Fibroblast of lung (primary cell): ENCODE measurements around the gene ARL4A. TPM values are rescaled to one million over a fixed set of nuclear protein-coding genes. Genes with fewer than 3 reads are reported as not detected.
A peak's percentile ranks its signal among the peaks of the same experiment; 100 is the strongest.

Source experiments
- DNase-seq, 2 donors: peaks; one replicate each; pipeline versions ENCODE4 v3.0.0 to v3.0.0-alpha.2; 2010; ENCODE audit warnings: low read depth in 2 of 2
- H2AFZ ChIP-seq: 2 replicates; pipeline ENCODE4 v1.5.1; 2012; ENCODE audit warnings: low read length, control low read depth, inconsistent platforms
- H3K27ac ChIP-seq: 2 replicates; pipeline ENCODE4 v1.5.1; 2011; ENCODE audit warnings: low read length, control low read depth; ENCODE audit not compliant: insufficient read depth
- H3K27me3 ChIP-seq: 2 replicates; pipeline ENCODE4 v1.5.1; 2011; ENCODE audit warnings: mild to moderate bottlenecking, low read length; ENCODE audit not compliant: control insufficient read depth, insufficient read depth
- H3K36me3 ChIP-seq: 2 replicates; pipeline ENCODE4 v1.5.1; 2011; ENCODE audit warnings: low read length; ENCODE audit not compliant: control insufficient read depth, insufficient read depth
- H3K4me1 ChIP-seq: 2 replicates; pipeline ENCODE4 v1.5.1; 2011; ENCODE audit warnings: low read length; ENCODE audit not compliant: control insufficient read depth, insufficient read depth; ENCODE audit errors: extremely low read depth
- H3K4me2 ChIP-seq: 2 replicates; pipeline ENCODE4 v1.5.1; 2011; ENCODE audit warnings: low read length, control low read depth; ENCODE audit not compliant: insufficient read depth; ENCODE audit errors: extremely low read depth
- H3K4me3 ChIP-seq, 4 experiments: fragments of 200-600 bp in 1 of 4; sonication (generic) in 1 of 4; replicated peaks in 1 of 4; 2 replicates each; pipeline ENCODE4 v1.5.1; 2011 to 2016; ENCODE audit warnings: low read length in 4 of 4, low read depth in 3 of 4, mild to moderate bottlenecking in 3 of 4, control low read depth in 2 of 4, inconsistent platforms in 1 of 4, mixed read lengths in 1 of 4; ENCODE audit not compliant: insufficient read depth in 1 of 4; ENCODE audit errors: control extremely low read depth in 1 of 4
- H3K79me2 ChIP-seq: 2 replicates; pipeline ENCODE4 v1.5.1; 2012; ENCODE audit warnings: mild to moderate bottlenecking, low read length, inconsistent platforms; ENCODE audit not compliant: control insufficient read depth, insufficient read depth
- H3K9ac ChIP-seq: 2 replicates; pipeline ENCODE4 v1.5.1; 2011; ENCODE audit warnings: mild to moderate bottlenecking, low read length, control low read depth; ENCODE audit not compliant: insufficient read depth
- H3K9me3 ChIP-seq: 2 replicates; pipeline ENCODE4 v1.5.1; 2012; ENCODE audit warnings: low read depth, low read length; ENCODE audit not compliant: control insufficient read depth, insufficient read depth
- H4K20me1 ChIP-seq: 2 replicates; pipeline ENCODE4 v1.5.1; 2011; ENCODE audit warnings: low read length; ENCODE audit not compliant: control insufficient read depth, insufficient read depth; ENCODE audit errors: extremely low read depth
- EZH2 ChIP-seq: IDR thresholded peaks from 2 replicates; pipeline ENCODE4 v1.5.1; 2012; ENCODE audit warnings: low read length, control low read depth, mild to moderate bottlenecking; ENCODE audit errors: missing control alignments
- polyA plus RNA-seq, 2 donors: library from polyadenylated mRNA; depleted of rRNA in 1 of 2; stranded (reverse) in 1 of 2; unstranded in 1 of 2; fragments of >200 nt; gene quantifications; 2 replicates each; pipeline ENCODE4 v1.2.1, GENCODE V29; 2011 to 2012; ENCODE audit warnings: missing spikeins in 1 of 2
- total RNA-seq: library from RNA; depleted of rRNA; stranded (reverse); fragments of >200 nt; gene quantifications from 2 replicates; pipeline ENCODE4 v1.2.1, GENCODE V29; 2014
- TF ChIP-seq, protein P1 (sequence below), 2 donors: IDR thresholded peaks in 1 of 2; conservative IDR thresholded peaks in 1 of 2; 1 replicate in 1 of 2; 2 replicates in 1 of 2; pipeline ENCODE4 v1.5.1; 2011 to 2012; ENCODE audit warnings: low read length in 2 of 2, control low read depth in 1 of 2, inconsistent platforms in 1 of 2, low read depth in 1 of 2, mild to moderate bottlenecking in 1 of 2

ARL4A gene
- total and polyA plus RNA-seq, 2 donors (not counting 1 experiment from before 2014, with no cell fraction given) = 11.4 to 37.0 TPM

DNA sequence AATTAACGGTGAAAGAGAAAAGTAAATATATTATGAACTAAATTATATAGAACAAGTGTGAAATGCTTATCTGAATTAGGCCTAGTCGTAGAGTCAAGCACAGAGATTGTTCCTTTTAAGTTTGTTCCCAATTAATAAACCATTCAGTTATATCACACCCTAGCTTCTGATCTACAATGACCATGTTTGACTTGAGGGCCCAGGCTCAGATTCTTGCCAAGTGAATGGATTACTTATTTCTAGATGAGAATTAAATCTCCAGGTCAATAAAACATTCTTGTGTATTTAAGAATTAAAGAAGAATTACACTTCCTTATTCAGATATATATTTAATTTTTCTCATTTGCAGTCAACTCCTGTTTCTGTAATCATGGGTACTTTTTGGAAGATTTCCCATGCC is 37.4 kb upstream of the ARL4A start:
- no peaks in the 10 kb centered on the region for H3K27me3 ChIP-seq
- H3K79me2 ChIP-seq = no peaks in the 10 kb centered on the region
- no peak overlapping the region for H3K27ac ChIP-seq
- TF ChIP-seq EZH2 = no peak
- TF ChIP-seq, protein P1, sequence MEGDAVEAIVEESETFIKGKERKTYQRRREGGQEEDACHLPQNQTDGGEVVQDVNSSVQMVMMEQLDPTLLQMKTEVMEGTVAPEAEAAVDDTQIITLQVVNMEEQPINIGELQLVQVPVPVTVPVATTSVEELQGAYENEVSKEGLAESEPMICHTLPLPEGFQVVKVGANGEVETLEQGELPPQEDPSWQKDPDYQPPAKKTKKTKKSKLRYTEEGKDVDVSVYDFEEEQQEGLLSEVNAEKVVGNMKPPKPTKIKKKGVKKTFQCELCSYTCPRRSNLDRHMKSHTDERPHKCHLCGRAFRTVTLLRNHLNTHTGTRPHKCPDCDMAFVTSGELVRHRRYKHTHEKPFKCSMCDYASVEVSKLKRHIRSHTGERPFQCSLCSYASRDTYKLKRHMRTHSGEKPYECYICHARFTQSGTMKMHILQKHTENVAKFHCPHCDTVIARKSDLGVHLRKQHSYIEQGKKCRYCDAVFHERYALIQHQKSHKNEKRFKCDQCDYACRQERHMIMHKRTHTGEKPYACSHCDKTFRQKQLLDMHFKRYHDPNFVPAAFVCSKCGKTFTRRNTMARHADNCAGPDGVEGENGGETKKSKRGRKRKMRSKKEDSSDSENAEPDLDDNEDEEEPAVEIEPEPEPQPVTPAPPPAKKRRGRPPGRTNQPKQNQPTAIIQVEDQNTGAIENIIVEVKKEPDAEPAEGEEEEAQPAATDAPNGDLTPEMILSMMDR (conservative IDR thresholded peaks at IDR 0.05 in 1 of 2, IDR thresholded peaks at IDR 0.05 in 1 of 2; ENCODE audit: low read depth in 1 of 2, low read length in 2 of 2) = no peak
- H3K4me3 ChIP-seq = no peak overlapping the region
- H2AFZ ChIP-seq = no peak overlapping the region
- no peaks in the 10 kb centered on the region for H3K4me1 ChIP-seq
- H3K36me3 ChIP-seq = no peaks in the 10 kb centered on the region
- no peak overlapping the region for H3K9ac ChIP-seq
- no peak for DNase-seq
- no peak overlapping the region for H3K4me2 ChIP-seq
- no peaks in the 10 kb centered on the region for H3K9me3 ChIP-seq
- H4K20me1 ChIP-seq = no peaks in the 10 kb centered on the region

DNA sequence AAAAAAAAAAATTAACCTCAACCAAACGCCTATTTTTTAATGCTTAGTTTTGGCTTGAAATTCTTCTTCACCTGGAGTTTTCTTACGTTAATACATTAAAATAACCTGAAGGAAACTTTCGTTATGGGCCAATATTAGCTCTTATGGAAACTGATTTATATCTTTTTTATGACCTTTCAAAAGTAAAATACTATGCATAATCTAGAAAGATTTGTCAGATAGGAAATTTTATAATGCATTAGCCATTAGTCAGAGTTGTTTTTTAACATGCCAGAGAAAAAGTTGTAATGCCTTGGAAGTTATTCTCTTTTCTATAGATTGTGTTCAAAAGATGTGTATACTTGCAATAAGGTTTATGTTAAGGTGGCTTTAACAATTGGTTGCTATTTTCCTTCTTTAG is 34.3 kb upstream of the ARL4A start:
- no peaks in the 10 kb centered on the region for H3K9me3 ChIP-seq
- no peaks in the 10 kb centered on the region for H3K27me3 ChIP-seq
- DNase-seq = no peak
- H3K79me2 ChIP-seq = no peaks in the 10 kb centered on the region
- no peaks in the 10 kb centered on the region for H4K20me1 ChIP-seq
- no peak overlapping the region for H3K9ac ChIP-seq
- no peak overlapping the region for H2AFZ ChIP-seq
- H3K4me2 ChIP-seq = no peak overlapping the region
- no peaks in the 10 kb centered on the region for H3K36me3 ChIP-seq
- no peaks in the 10 kb centered on the region for H3K4me1 ChIP-seq
- H3K27ac ChIP-seq = no peak overlapping the region
- no peak overlapping the region for H3K4me3 ChIP-seq
- TF ChIP-seq, protein P1 (conservative IDR thresholded peaks at IDR 0.05 in 1 of 2, IDR thresholded peaks at IDR 0.05 in 1 of 2; ENCODE audit: low read depth in 1 of 2, low read length in 2 of 2) = no peak
- TF ChIP-seq EZH2 = no peak

DNA sequence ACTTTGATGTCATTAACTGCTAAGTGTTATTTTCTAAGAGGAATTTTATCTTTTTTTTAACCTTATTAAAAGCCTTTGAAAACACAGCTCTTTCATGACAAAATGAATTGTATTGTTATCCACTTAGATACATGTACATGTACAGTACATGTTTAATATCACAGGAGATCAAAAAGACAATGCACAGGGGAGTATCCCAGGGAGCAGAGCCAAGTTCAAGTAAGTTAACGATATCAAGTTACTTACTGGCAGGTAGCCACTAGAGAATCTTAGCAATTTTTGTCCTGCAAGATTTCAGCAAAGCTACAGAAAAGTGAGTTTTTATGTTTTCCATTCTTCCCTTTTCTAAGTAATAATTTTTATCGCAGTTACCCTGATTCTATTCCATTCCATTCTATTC is 33.9 kb upstream of the ARL4A start:
- no peaks in the 10 kb centered on the region for H3K9me3 ChIP-seq
- no peaks in the 10 kb centered on the region for H3K4me1 ChIP-seq
- no peak overlapping the region for H3K9ac ChIP-seq
- DNase-seq = peak in 1 of 2 donors; percentile 56
- no peak overlapping the region for H2AFZ ChIP-seq
- no peaks in the 10 kb centered on the region for H3K36me3 ChIP-seq
- TF ChIP-seq, protein P1 (conservative IDR thresholded peaks at IDR 0.05 in 1 of 2, IDR thresholded peaks at IDR 0.05 in 1 of 2; ENCODE audit: low read depth in 1 of 2, low read length in 2 of 2) = no peak
- TF ChIP-seq EZH2 = no peak
- no peak overlapping the region for H3K4me3 ChIP-seq
- H4K20me1 ChIP-seq = no peaks in the 10 kb centered on the region
- H3K4me2 ChIP-seq = no peak overlapping the region
- H3K27me3 ChIP-seq = no peaks in the 10 kb centered on the region
- H3K79me2 ChIP-seq = no peaks in the 10 kb centered on the region
- no peak overlapping the region for H3K27ac ChIP-seq
